ENCODE results near the gene DCBLD1.

DNA sequence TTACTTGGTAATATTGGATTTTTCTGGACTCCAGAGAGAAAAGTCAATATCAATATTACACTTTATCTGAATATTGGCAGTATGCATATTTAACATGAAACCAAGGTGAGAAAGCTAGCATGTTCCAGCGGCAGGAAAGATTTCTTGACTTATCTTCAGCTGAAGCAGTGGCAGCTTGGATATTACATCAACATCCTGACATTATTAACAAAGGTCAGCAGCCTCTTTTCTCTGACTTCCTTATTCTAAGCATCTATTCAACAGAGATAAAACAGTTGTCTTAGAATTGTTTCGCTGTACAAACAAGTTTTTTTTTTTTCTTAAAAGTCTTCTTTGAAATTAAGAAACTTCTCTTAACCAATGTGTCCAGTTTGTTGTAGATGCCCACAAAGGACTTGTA, 11.8 kb downstream of the DCBLD1 start:
- no peak for TF ChIP-seq EP300 (IDR thresholded peaks at IDR 0.05)
- TF ChIP-seq, protein P1, sequence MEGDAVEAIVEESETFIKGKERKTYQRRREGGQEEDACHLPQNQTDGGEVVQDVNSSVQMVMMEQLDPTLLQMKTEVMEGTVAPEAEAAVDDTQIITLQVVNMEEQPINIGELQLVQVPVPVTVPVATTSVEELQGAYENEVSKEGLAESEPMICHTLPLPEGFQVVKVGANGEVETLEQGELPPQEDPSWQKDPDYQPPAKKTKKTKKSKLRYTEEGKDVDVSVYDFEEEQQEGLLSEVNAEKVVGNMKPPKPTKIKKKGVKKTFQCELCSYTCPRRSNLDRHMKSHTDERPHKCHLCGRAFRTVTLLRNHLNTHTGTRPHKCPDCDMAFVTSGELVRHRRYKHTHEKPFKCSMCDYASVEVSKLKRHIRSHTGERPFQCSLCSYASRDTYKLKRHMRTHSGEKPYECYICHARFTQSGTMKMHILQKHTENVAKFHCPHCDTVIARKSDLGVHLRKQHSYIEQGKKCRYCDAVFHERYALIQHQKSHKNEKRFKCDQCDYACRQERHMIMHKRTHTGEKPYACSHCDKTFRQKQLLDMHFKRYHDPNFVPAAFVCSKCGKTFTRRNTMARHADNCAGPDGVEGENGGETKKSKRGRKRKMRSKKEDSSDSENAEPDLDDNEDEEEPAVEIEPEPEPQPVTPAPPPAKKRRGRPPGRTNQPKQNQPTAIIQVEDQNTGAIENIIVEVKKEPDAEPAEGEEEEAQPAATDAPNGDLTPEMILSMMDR (IDR thresholded peaks at IDR 0.05), result no peak
- TF ChIP-seq POLR2AphosphoS5 (IDR thresholded peaks at IDR 0.05), result no peak
- no peak for TF ChIP-seq POLR2A (IDR thresholded peaks at IDR 0.05; ENCODE audit: low read depth)
